ENCODE results near the gene RPS6KA2. TPM values are rescaled to one million over a fixed set of nuclear protein-coding genes. Genes with fewer than 3 reads are reported as not detected.

The RPS6KA2 gene
- total RNA-seq, 3 donors from 2014 or later (not counting 1 experiment from before 2014, with no cell fraction given) = 2.8 to 4.5 (median 2.9) TPM

DNA sequence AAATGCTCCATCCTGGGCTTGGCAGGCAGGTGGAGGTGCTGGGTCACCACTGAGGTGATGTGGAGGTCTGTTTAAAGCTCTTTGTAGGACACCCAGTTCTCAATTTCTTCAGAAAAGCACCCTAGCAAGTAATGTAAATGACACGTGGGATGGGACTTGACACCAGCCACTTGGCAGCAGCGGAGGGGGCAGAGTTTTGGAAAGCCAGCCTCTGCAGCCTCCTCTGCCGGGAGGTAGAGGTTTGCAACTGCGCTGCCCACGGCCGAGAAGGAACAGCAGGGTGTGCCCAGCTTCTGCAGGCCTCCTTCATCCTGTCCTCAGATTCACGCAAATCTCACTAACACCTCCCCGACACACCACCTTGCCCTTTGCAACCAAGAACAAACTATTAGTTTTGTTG lies 117.9 kb downstream of the RPS6KA2 start:
- no peaks in the 10 kb centered on the region for H3K36me3 ChIP-seq (ENCODE audit: control insufficient read depth, insufficient read depth, low read length)
- WGBS (ENCODE audit: insufficient coverage) = 84% methylated on average over 8 of the region's 8 CpGs
- ATAC-seq = no peak
- H3K9me3 ChIP-seq (ENCODE audit: control insufficient read depth, insufficient read depth, low read length) = no peaks in the 10 kb centered on the region
- H3K4me3 ChIP-seq (ENCODE audit: low read length) = no peak overlapping the region
- TF ChIP-seq, protein P1, sequence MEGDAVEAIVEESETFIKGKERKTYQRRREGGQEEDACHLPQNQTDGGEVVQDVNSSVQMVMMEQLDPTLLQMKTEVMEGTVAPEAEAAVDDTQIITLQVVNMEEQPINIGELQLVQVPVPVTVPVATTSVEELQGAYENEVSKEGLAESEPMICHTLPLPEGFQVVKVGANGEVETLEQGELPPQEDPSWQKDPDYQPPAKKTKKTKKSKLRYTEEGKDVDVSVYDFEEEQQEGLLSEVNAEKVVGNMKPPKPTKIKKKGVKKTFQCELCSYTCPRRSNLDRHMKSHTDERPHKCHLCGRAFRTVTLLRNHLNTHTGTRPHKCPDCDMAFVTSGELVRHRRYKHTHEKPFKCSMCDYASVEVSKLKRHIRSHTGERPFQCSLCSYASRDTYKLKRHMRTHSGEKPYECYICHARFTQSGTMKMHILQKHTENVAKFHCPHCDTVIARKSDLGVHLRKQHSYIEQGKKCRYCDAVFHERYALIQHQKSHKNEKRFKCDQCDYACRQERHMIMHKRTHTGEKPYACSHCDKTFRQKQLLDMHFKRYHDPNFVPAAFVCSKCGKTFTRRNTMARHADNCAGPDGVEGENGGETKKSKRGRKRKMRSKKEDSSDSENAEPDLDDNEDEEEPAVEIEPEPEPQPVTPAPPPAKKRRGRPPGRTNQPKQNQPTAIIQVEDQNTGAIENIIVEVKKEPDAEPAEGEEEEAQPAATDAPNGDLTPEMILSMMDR (IDR thresholded peaks at IDR 0.05) = no peak
- H3K4me1 Mint-ChIP-seq = peaks cover 0 to 3% of the 10 kb centered on the region in 2 donors
- H3K4me3 Mint-ChIP-seq = no peak overlapping the region
- no peaks in the 10 kb centered on the region for H3K4me1 ChIP-seq (ENCODE audit: control insufficient read depth, insufficient read depth, low read length)
- no peak overlapping the region for H3K27ac ChIP-seq (ENCODE audit: low read length)
- no peaks in the 10 kb centered on the region for H3K27me3 ChIP-seq (ENCODE audit: control insufficient read depth, insufficient read depth, low read length)
- no peaks in the 10 kb centered on the region for H3K36me3 Mint-ChIP-seq
- no peak overlapping the region for H3K27ac Mint-ChIP-seq
- no peaks in the 10 kb centered on the region for H3K9me3 Mint-ChIP-seq
- H3K27me3 Mint-ChIP-seq (ENCODE audit: low read depth in 2 of 2) = peaks cover 0 to 2% of the 10 kb centered on the region in 2 donors
- intact Hi-C loops (cut with micrococcal nuclease) = no loop called here
- DNase-seq = no peak

DNA sequence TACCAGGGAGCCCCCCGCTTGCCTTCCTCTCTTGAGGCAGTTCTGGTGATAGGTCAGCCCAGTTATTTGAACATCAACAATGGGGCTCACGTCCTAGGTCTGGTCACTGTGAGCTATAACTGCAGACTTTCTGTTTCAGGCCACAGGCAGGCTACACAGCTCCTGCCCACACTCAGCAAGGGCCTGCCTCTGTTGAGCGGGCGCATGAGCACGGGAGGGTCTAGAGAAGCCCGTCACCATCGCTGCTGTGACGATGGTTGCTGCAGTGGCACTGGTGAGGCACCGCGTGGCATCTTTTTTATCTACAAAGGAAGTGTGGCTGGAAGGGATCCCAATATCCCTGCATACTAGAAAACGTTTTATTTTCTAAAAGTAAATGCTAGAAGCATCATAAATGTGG lies 118.3 kb downstream of the RPS6KA2 start:
- no peak overlapping the region for H3K27ac ChIP-seq (ENCODE audit: low read length)
- DNase-seq (no peak), ATAC-seq (no peak)
- 96% methylated on average over 11 of the region's 11 CpGs for WGBS (ENCODE audit: insufficient coverage)
- Mint-ChIP-seq H3K27me3 (ENCODE audit: low read depth in 2 of 2) (peaks cover 0 to 2% of the 10 kb centered on the region in 2 donors), H3K27ac (no peak overlapping the region), H3K4me1 (peaks cover 0 to 3% of the 10 kb centered on the region in 2 donors), H3K36me3 (no peaks in the 10 kb centered on the region), H3K9me3 (no peaks in the 10 kb centered on the region), H3K4me3 (no peak overlapping the region)
- H3K4me1 ChIP-seq (ENCODE audit: control insufficient read depth, insufficient read depth, low read length) = no peaks in the 10 kb centered on the region
- H3K27me3 ChIP-seq (ENCODE audit: control insufficient read depth, insufficient read depth, low read length) = no peaks in the 10 kb centered on the region
- TF ChIP-seq, protein P1 (IDR thresholded peaks at IDR 0.05) = no peak
- H3K36me3 ChIP-seq (ENCODE audit: control insufficient read depth, insufficient read depth, low read length) = no peaks in the 10 kb centered on the region
- no peak overlapping the region for H3K4me3 ChIP-seq (ENCODE audit: low read length)
- H3K9me3 ChIP-seq (ENCODE audit: control insufficient read depth, insufficient read depth, low read length) = no peaks in the 10 kb centered on the region
- intact Hi-C loops (cut with micrococcal nuclease) = no loop called here

DNA sequence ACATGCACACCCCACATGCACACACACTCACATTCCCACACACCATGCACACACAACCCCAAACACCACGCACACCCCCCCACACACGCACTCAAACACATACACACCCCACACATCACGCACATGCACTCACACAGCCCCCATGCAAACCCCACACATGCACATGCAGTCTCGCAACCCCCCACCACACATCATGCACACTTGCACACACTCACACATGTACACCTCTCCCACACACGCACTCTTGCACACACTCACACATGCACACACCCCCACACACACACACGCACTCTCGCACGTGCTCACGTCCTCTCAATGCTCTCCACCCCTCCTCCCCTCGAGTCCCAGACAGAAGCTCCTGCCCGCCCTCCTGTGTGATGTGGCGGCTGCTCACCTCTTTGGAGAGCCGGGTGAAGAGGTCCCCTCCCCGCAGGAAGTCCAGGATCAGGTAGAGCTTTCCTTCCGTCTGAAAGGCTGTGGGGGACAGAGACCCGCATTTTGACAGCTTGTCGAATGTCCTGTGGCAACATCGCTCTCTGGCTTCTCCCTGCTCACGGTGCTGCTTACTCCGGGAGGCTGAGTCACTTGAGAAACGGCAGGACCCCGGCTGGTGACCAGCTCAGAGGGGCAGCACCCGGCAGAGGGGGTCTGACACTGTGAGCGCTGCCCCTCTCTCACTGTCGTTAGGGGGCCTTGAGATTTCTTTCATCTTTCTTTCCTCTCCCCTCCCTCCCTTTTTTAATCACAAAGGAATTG lies 119.1 kb downstream of the RPS6KA2 start:
- WGBS (ENCODE audit: insufficient coverage) = 94% methylated on average over 24 of the region's 25 CpGs

More for the DNA sequence above, 119.1 kb downstream of the RPS6KA2 start:
- H3K4me3 ChIP-seq (ENCODE audit: low read length) = no peak overlapping the region
- no peak overlapping the region for H3K27ac Mint-ChIP-seq
- H3K27me3 ChIP-seq (ENCODE audit: control insufficient read depth, insufficient read depth, low read length) = no peaks in the 10 kb centered on the region
- no peaks in the 10 kb centered on the region for H3K36me3 ChIP-seq (ENCODE audit: control insufficient read depth, insufficient read depth, low read length)
- ATAC-seq = no peak
- H3K9me3 ChIP-seq (ENCODE audit: control insufficient read depth, insufficient read depth, low read length) = no peaks in the 10 kb centered on the region
- no peak overlapping the region for H3K4me3 Mint-ChIP-seq
- H3K27ac ChIP-seq (ENCODE audit: low read length) = no peak overlapping the region
- H3K9me3 Mint-ChIP-seq = no peaks in the 10 kb centered on the region
- peaks cover 0 to 2% of the 10 kb centered on the region in 2 donors for H3K27me3 Mint-ChIP-seq (ENCODE audit: low read depth in 2 of 2)
- DNase-seq = no peak
- intact Hi-C loops (cut with micrococcal nuclease) = no loop called here
- TF ChIP-seq, protein P1 (IDR thresholded peaks at IDR 0.05) = no peak
- H3K4me1 ChIP-seq (ENCODE audit: control insufficient read depth, insufficient read depth, low read length) = no peaks in the 10 kb centered on the region
- no peaks in the 10 kb centered on the region for H3K36me3 Mint-ChIP-seq
- peaks cover 0 to 3% of the 10 kb centered on the region in 2 donors for H3K4me1 Mint-ChIP-seq

Data from natural killer cell (primary cell).